GM18502 (cell line): ENCODE measurements around the gene NXPH1.
A peak's percentile ranks its signal among the peaks of the same experiment; 100 is the strongest.

Experiments used
- ATAC-seq: cut with Tn5 transposase; IDR thresholded peaks from one replicate; pipeline ENCODE4 v1.9.1; 2021; ENCODE audit warnings: mild to moderate bottlenecking; ENCODE audit not compliant: unreplicated experiment, poor library complexity

The NXPH1 gene

DNA sequence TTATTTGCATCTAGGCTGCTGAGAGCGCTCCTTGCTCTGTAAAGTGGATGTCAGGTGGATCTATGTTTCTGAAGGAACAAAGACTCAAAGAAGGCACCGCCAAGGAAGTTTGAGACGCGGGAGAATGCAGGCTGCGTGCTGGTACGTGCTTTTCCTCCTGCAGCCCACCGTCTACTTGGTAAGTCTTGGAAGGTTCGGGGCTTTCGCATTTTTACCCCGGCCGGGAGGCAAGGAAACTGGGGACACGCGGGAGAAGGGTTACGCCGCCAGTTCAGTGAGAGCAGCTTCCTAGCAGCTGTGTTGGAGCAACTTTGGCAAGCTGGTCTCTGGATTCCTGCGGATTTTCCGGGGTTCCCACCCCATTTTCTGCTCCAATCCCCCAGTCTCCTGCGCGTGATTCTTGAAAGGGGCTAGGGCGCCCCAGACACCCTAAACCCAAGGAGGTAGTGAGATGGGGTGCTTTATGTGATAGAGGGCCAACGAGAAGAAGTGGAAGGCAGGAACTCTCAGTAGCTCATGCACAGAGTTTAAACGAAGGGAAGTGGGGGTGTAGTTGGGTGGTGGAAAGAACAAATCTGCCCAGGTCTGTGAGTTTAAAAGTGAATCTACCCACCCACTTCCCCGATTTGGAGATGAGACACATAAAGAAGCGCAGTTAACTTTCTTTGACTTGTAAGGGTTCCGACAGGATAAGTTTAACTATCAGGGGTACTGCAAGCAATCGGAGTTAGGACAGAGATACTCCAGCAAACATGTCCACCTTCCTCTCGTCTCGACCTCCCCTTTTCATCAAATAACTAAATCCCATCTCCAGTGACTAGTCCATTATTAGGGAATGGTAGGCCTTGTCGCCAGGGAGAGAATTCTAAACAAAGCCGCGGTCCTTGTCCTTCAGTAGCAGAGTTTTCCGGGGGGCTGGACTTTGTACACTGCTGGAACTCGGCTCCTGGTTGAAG, 2.5 kb downstream of the NXPH1 start:
- ATAC-seq: no peak

DNA sequence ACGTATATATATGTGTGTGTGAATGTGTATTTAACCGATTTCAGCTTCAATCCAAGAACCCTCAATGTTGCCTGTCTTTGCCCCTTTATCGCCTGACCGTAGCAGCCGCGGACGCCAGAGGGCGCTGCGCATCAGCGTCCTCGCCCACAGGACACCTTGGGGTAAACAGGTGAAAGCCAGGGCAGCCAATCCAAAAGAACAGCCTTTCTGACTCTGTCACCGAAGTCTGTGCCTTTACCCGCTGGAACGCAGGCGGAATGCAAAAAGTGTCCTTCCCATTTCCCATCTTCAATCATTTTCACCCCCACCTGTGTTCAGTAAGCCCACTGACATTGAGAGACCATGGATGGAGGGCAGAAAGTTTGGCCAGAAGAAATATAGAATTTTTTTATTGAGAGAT, 3.6 kb downstream of the NXPH1 start:
- peak; percentile 82 for ATAC-seq

GRCh38 chr7:8437606-8438005, 4.2 kb downstream of the NXPH1 start:
- no peak for ATAC-seq

- ATAC-seq: no peak
Measured at GRCh38 chr7:8440670-8441069, 7.3 kb downstream of the NXPH1 start.

DNA sequence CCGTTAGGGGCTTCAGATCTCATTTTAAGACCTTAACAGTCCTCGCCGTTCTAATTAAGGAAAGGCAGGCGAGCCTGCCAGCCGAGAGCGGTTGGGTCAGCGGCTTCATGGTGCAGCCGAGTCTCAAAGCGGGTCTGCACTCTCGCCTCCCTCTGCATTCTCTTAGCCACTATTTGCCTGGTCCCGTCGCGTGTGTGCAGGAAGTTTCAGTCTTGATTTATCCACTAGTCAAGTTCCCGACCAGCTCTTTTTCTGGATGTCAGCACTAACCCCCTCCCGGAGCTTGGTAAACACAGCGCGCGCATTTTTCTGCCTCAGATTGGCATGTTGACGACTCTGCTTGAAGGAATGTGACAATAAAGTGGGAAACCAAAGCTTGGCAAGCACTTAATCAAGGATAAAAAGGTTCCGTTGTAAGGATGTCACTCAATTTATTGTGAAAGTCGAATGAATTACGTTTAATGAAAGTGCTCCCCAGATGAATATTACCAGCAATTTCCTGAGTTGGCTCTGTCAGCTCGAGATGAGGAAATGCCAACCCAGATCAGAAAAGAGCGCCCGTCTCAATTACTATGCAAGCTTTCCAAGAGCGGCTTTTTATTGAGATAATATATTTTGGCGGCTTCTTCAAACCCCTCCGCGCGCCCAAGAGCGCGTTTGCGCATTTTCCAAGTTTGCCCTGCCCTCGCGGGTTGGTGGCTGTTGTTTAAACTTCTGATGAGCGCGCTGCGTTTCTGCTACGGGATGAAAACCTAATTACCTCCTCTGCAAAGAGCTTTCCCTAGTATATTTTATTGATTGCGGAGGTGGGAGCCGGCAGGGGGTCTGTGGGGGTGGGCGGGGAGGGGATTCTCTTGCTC, 7.9 kb downstream of the NXPH1 start:
- no peak for ATAC-seq

GRCh38 chr7:8442051-8442813, 8.8 kb downstream of the NXPH1 start:
- ATAC-seq: no peak

DNA sequence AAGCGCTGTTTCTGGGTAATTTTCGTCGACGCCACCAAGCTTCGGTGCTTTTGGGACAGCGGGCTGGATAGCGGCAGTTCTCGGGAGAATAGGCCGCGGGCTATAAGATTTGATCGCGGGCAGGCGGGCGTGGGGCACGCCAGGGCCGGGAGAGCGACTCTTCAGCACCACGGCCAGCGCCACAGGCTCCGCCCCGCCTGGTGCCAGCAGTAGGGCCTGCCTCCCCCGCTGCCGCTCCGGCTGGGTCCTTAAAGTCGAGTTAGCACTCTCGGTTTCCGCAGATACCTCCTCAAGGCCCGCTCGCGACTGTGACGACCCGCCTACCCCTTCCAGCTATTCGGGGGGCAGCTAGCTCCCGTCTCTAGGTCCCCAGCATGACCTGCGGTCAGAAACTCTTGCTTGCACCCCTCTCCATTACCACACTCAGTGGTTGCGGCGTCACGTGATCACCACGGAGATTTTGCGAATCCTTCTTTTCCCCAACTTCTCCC, 9.4 kb downstream of the NXPH1 start:
- ATAC-seq: peak; percentile 84

DNA sequence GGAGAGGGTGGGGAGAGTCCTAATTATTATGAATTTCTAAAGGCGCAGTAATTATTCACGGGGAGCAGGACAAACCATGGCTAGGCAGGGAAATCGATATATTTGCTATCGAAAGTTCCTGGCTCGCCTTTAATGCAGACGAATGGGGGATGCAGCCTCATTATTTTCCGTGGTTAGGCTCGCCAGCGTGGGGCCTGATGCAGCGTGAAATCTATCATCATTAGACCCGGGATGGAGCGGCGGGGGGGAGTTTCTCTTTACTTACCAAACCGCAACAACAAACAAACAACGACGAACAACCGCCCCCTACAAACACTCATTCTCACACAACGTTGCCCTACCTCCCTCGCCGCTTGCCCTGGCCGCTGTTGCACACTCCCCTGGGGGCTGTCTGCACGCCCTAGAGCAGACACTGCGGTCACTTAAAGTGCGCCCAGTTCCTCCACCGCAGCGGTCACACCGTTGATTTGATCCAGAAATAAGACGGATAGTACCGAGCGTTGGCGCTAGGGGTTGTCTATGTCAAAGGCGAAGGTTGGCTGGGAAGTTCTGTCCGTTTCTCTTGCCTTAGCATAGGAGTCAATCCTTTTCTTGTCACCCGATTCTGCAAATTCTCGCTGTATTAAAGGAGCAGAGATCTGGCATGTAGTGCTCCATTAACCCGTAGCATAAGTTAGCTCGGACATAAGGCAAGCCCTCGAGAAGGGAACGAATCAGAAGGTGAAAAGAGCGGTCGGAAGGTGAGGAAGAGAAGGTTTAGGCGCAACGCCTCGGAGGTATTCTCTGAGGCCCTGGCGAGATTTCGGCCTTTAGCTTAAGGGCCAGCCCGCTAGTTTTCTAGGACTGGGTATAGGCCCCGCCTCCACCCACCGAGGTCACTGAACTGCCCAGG, 10.4 kb downstream of the NXPH1 start:
- ATAC-seq: no peak

DNA sequence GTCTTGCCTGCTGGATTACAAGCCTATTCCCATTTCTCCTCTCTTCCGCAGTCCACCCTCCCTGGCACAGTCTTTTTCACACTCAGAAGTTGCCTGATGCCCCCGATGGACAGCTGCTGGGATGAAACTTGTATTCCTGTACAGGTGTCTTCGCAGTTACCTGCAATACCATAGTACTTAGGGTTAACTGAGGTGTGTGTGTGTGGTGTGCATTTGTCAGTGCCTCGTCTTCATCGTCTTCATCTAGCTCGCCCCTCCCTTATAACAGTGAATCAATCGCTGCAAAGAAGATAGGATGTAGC, 11.0 kb downstream of the NXPH1 start:
- no peak for ATAC-seq

- ATAC-seq: no peak
Measured at GRCh38 chr7:8453535-8453934, 20.1 kb downstream of the NXPH1 start.

- ATAC-seq: no peak
Measured at GRCh38 chr7:8455426-8455825, 22.0 kb downstream of the NXPH1 start.

GRCh38 chr7:8462309-8462708, 28.9 kb downstream of the NXPH1 start:
- ATAC-seq: no peak

DNA sequence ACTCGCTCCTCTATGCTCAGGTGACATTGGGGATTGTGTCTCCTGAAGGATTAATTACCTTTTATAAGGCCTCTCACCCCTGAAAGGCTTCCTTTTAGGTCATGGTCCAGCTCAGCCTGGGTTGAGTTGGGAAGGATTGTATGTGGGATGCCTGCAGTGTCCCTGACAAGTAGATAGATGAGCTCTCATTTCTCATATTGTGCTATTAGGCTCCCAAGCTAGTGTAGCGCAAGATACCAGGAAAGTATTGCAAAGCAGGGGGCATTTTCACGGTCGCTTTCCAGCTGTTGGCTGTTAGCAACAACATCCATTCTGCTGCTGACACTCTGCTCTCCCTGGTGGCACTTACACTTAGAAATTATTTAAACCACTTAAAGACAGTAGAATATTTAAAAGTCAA, 31.9 kb downstream of the NXPH1 start:
- ATAC-seq: no peak

DNA sequence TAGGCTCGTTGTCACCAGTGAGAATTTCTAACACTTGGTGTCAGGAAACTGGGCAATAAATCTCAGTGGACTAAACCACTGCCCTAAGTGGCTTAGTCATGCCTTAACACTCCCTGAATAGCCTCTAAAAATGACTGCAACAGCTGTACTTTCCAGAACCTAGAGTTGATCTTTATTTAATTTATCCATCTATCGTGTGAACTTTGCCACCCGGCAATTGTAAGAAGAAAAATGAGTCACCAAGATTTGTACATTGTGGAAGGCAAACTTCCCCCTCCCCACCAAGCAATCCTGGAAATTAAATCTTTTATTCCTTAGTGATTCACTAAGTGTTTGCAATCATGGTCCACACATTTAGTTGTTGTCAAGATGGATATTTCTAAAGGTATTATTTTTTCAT, 47.1 kb downstream of the NXPH1 start:
- no peak for ATAC-seq

DNA sequence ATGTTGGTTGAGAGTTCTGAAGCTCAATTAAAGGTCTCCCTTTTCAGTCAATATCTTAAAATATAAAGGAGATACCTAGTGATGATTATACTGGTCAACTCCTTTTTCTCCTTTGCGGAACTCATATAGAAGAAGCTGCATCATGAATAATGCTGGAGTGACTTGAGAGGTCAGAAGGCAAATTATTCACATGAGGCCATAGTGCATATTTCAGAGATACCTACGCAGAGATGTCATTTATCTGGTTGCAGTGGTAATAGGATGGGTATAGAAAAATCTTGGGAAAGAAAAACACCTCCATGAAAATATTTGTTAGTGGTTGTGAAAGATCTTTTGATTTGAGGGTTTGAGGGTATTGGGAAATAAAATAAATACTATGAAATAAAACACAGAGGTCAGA, 47.7 kb downstream of the NXPH1 start:
- ATAC-seq: no peak

GRCh38 chr7:8481752-8482446, 48.5 kb downstream of the NXPH1 start:
- no peak for ATAC-seq

- no peak for ATAC-seq
Measured at GRCh38 chr7:8490391-8491045, 57.1 kb downstream of the NXPH1 start.

DNA sequence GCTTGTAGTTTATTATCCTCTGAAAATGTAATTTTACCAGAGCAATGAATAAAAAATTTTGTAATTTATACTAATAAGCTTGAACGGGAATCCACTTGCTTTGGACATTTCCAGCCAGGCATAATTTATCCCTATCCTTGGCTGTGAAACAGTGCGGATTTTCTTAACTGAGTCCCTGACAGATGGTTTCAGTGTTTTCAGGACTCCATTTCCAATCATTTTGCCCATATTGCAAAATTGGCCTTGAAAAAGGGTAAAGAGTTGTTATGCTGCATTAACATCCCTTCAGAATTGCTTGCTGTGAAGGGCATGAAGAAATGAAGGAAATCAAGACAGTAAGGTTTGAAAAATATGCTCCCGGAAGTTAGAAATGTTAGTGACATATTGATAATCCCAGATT, 57.7 kb downstream of the NXPH1 start:
- no peak for ATAC-seq
